Right hindlimb (tissue), 1 donor: ENCODE results near the gene CSF1R.

ENCODE experiments used
- DNase-seq: peaks from one replicate; pipeline ENCODE4 v3.0.0-alpha.2; 2018

CSF1R gene

DNA sequence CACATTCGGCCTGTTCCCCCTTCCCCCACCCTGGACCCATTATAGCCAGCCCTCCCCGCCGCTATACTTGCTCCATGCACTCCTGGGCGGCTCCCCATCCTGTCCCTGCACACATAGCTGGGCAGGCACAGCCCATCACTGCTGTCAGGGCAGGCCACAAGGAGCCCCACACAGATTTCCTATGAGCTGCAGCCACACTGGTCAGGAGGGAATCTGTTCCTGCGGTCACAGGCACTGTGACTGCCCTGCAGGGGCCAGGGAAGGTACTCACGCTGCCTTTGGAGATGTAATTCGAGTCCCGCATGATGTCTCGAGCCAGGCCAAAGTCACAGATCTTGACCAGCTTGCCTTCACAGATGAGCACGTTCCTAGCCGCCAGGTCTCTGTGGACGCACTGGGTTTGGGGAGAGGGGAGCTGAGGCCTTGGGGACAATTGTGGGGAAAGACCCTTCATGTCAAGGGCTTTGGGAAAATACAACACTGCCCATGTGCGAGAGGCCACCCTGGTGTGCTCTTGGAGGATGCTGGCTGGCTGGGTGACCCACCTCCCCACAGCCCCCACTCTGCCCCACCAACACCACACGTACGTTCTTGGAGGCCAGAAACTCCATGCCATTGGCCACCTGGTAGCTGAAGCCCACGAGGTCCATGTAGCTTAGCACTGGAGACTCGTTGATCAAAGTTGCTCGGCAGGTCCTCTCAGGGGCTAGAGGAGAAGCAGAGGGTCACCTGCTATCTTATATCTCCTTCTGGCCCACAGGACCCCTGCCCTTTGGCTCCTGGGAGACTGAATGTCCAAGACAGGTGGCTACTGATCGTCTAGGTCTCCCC, 34.5 kb upstream of the CSF1R start:
- peak; percentile 18 for DNase-seq

- peak; percentile 9 for DNase-seq
These were observed 33.7 kb upstream of the CSF1R start for GRCh38 chr5:150120062-150120441.

DNA sequence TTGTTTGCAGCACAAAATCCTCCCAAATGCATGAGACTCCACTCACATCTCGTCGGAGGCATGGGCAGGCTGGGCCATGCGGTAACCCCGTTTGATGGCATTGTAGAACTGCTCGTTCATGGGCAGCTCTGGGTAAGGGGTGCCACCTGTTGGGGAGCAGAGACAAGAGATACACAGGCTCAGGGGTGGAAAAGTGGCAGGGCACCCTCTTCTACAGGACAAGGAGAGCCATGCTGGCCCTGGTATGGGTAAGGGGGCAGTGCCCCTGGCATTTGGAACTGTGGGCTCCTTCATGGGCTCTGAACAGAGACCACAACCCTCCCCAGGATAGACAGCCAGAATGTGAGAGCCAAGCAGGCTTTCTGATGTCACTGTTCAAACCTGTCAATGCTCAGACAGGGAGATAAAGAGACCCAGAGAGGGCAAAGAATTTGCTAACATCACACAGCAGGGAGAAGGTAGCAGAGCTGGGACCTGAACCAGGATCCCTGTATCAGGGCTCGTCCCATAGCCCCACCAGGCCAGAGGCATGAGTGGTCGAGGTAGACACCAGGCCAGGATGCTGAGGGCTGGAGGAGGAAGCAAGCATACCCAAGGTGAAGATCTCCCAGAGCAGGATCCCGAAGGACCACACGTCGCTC, 33.2 kb upstream of the CSF1R start:
- DNase-seq: peak; percentile 16

DNA sequence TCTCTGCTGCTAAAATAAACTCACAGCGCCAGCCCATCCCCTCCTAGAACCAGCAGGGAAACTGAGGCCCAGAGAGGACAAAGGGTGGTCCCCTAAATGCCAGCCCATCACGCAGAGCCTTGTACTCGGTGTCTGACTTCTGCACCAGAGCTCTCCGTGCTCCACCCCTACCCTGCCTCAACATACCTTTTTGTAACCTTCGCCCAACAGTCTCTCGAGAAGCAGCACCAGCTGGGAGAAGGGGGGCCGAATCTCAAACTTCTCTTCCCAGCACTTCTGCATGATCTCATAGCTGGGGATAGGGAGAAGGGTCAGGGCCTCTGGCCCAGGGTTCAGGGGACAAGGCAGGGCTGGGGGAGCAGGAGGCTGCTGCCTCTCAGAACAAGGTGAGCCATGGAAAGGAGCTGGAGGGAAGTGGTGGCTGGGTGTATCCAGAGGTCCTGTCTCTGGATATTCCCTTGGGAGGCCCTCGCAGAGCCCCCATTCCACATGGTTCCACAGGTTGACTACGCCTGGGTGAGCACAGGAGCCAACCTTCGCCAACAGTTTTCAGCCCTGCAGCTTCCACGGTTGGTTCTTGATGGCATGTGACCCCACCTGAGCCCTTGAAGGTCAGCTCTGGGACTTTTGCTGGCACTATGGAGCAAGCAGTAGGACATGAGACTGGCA, 32.3 kb upstream of the CSF1R start:
- DNase-seq: peak; percentile 11

GRCh38 chr5:150117945-150118560, 31.7 kb upstream of the CSF1R start:
- no peak for DNase-seq

- DNase-seq: no peak
These were observed 30.5 kb upstream of the CSF1R start for GRCh38 chr5:150116667-150117400.

DNA sequence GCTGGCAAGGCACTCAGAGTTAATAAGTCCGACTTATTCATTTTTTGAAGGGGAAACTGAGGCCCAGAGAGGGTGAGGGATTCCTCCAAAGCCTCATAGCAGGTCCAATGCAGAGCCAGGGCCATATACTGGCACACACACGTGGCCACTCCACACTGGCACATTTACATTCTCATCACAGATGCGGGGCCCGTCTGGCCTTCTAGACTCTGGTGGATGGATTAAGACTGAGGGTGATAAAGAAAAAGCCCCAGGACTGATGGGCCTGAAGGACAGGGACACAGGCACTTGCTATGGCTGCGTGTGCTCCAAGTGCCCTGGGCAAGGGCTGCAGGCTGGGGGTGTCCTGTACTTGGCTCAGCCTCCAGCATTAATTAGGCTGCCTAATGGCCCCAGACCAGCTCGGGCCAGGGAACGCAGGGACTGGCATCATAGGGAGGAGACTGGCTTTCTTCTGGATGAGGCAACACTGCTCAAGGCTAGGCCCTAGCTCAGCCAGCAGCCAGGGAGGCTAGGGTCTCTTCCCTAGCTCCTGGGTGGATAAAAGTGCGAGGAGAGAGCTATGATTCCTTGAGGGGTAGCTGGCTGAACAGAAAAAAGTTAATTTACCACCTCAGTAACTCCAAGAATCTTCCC, 28.5 kb upstream of the CSF1R start:
- DNase-seq: no peak

DNA sequence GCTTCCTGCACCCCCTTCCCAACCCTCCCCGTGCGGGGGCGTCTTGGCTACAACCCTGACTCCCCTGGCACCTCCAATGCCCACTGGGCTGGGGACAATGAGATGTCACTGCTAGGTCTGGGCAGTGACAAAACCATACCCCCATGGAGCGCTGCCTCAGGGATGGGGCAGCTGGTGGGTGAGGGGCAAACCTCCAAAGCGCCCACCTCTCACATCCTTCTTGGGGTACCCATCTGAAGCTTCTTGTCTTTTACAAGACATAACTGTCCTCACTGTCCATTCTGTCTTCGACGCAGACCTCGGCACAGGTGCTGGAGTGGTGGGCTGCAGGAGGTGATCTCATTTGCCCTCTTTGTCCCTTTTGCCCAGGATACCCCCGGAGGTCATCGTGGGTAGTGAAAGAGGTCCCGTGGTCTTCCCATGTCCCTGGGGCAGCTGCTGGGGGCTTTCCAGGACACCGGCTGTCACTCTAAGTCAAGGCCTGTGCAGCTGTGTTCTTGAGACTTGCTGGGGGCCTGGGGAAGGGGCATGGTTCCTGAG, 27.8 kb upstream of the CSF1R start:
- DNase-seq: peak; percentile 30

DNA sequence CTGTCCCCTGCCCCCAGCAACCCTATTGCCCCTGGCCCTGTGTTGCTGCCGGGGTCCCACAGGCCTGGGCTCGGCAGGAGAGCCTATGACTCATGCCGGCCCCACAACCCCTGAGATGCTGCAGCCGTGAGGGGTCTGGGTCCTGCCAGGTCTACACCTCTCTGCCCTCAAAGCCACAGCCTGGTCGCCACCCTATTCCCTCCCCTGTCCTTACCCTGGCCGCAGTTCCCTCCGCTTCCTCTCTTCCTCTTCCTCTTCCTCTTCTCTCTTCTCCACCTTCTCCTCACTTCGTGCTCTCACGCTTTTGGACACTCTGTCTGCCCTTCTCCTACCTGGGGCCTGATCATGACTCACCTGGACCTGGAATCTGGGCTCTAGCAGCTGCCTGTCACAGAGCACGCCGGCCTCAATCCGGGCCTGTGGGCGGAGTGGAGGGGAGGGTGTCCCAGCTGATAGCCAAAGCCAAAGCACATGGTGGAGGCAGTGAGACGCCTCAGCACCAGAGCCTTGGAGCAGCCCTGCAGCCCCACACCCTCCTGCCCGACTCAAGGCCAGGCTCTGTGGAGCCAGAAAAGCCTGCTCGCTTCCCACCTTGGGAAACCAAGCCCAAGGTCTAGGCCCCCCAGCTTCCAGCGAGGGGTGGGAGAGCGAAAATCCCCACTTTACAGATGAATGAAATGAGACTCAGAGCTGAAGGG, 26.8 kb upstream of the CSF1R start:
- peak; percentile 19 for DNase-seq

GRCh38 chr5:150112201-150113046, 26.1 kb upstream of the CSF1R start:
- peak; percentile 38 for DNase-seq

DNA sequence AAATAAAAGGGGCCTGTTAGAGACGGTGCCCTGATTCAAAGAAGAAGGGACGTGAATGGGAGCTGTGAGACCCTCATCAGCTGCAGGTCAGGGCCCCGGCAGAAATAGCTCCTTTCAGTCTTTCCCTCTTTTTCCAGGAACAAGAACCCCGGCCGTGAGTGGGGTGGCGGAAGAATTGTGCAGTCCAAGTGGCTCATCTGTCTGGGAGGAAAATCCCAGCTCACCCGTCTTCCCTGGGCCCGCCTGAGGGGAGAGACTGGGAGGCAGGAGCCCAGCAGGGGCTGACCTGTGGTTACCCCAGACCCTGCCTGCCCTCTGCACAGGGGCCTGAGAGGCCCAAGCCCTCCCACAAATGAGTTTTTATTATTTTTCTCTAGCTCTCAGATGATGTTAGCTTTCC, 24.8 kb upstream of the CSF1R start:
- no peak for DNase-seq

DNA sequence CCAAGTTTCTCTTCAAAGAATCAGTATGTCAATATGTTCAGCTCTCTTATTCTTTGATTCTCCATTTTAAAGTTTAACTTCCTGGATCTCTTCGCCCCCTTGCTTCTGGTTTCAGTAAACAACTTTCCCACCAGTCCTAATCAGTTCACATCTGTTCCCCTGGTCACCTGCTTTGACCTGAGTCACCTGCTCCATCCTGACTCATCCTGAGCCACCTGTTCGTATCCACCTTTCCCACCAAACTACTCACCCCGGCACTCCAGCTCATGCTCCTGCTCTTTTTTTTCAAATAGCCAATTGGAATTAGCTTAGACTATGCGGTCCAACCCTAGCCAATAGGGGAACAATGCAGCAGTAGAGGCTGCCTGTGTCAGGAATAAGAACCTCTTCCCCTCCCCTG, 23.6 kb upstream of the CSF1R start:
- DNase-seq: no peak

- peak; percentile 19 for DNase-seq
These were observed 22.6 kb upstream of the CSF1R start for GRCh38 chr5:150108711-150109514.

- DNase-seq: no peak
These were observed 21.6 kb upstream of the CSF1R start for GRCh38 chr5:150107909-150108447.

GRCh38 chr5:150106674-150107426, 20.5 kb upstream of the CSF1R start:
- no peak for DNase-seq

- no peak for DNase-seq
These were observed 19.7 kb upstream of the CSF1R start for GRCh38 chr5:150105928-150106615.

- no peak for DNase-seq
These were observed 18.2 kb upstream of the CSF1R start for GRCh38 chr5:150104550-150104870.
